C1 segment of cervical spinal cord (tissue), 14 donors: ENCODE measurements around the gene VPS52.
"Not testable (repeated sequence)": the region's sequence is repeated elsewhere in the genome, so short reads cannot be mapped to it uniquely, and the experiment has no call there.

Experiments used
- DNase-seq, 14 donors: peaks; one replicate each; lab custom pipeline; 2025; lab: John Stamatoyannopoulos, UW

The VPS52 gene

GRCh38 chr6:33280539-33280938 is 8.9 kb upstream of the VPS52 start:
- no peak for DNase-seq

DNA sequence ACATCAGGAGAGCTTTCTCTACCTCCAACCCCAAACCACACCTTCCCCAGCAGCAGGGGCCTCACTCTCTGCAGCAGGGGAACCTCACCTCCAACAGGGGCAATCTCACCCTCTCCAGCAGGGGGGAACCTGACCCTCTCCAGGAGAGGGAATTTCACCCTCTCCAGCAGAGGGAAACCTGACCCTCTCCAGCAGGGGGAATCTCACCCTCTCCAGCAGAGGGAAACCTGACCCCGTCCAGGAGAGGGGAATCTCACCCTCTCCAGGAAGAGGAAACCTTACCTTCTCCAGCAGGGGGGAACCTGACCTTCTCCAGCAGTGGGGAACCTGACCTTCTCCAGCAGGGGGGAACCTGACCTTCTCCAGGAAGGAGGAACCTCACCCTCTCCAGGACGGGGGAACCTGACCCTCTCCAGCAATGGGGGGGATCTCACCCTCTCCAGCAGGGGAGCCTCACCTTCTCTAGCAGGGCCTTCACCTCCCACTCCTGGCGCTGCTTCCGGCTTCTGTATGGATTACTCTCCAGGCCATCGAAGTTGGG is 8.4 kb upstream of the VPS52 start:
- no peak for DNase-seq

- DNase-seq = peak in 2 of 14 donors; percentile 21 to 81
These were observed 7.6 kb upstream of the VPS52 start for GRCh38 chr6:33279257-33279695.

DNA sequence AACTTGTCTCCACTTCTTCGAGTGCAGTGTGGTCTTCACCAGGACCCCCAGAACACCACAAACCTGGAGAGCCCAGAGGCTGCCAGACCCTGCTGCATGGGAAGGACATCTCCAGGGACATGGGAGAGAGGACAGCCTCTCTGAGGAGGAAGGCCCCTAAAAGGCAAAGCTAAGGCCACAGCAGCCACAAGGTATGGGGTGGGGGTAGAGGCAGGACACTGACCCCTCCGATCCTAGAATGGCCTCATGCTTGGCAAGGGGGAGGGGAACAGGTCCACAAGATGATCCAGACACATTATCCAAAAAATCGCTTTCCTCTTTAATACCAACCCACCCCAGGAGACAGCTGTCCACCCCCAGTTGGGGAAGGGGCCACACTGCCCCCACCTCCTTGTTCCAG is 7.1 kb upstream of the VPS52 start:
- no peak for DNase-seq

- no peak for DNase-seq
These were observed 6.7 kb upstream of the VPS52 start for GRCh38 chr6:33278392-33278741.

- peak in 1 of 14 donors; percentile 32 for DNase-seq
These were observed 6.2 kb upstream of the VPS52 start for GRCh38 chr6:33277663-33278391.

- DNase-seq = peak in 12 of 14 donors; percentile 12 to 78 (median 58)
These were observed 5.4 kb upstream of the VPS52 start, which contains the start of gene B3GALT4 for GRCh38 chr6:33276864-33277662. Gene B3GALT4 (plus strand): TSS chr6:33277123. CDS start chr6:33277420, 297 bp downstream.

- DNase-seq = no peak
These were observed 4.8 kb upstream of the VPS52 start for GRCh38 chr6:33276581-33276863.

GRCh38 chr6:33275795-33276580 is 4.3 kb upstream of the VPS52 start:
- DNase-seq = not testable (repeated sequence)

- no peak for DNase-seq
These were observed 2.5 kb upstream of the VPS52 start for GRCh38 chr6:33273924-33274902.

DNA sequence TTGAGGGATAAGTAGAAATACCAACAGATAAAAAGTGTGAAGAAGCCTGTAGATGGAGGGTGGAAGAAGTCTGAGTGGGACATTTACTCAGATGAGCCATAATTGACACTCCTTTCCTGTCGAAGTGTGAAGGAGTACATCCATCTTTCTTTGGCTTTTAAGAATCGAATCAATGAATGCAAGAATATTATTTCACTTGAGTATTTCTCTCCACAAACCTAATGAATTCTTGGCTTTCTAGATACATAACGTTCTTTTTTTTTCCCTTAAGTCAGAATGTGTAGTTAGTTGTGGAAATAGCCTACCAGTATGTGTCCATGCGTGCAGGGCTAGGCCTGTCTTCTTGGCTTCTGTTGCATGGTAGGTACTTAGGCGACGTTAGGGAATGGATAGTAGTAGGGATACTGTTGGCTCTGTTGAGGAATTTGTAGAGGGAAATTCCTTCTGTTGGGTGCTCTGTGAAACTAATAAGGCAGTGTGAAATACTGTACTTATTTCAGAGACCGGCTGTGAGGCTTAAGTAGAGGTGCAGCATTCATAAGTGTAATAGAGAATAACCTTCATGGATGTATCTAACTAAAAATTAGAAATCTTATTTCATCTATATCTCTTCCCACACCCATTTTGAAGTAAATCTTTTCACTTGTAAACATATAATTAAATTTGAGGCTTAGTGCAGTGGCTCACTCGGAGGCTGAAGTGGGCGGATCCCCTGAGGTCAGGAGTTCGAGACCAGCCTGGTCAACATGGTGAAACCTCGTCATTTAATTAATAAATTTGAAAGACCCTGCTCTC is 1.6 kb upstream of the VPS52 start:
- DNase-seq = no peak

- no peak for DNase-seq
These were observed 826 bp upstream of the VPS52 start for GRCh38 chr6:33272275-33273128.

GRCh38 chr6:33271117-33271467 is 584 bp downstream of the VPS52 start:
- peak in 1 of 14 donors; percentile 43 for DNase-seq

GRCh38 chr6:33264015-33264414 is 7.7 kb downstream of the VPS52 start:
- DNase-seq = no peak

DNA sequence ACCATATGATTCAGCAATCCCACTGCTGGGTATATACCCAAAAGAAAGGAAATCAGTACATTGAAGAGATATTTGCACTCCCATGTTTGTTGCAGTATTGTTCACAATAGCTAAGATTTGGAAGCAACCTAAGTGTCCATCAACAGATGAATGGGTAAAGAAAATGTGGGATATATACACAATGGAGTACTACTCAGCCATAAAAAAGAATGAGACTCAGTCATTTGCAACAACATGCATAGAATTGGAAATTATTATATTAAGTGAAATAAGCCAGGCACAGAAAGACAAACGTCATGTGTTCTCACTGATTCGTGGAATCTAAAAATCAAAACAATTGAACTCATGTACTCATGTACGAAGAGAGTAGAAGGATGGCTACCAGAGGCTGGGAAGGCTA is 9.2 kb downstream of the VPS52 start:
- not testable (repeated sequence) for DNase-seq

GRCh38 chr6:33259032-33259431 is 12.6 kb downstream of the VPS52 start:
- DNase-seq = no peak

- DNase-seq = no peak
These were observed 17.1 kb downstream of the VPS52 start for GRCh38 chr6:33254591-33254990.

GRCh38 chr6:33252759-33253158 is 18.9 kb downstream of the VPS52 start:
- DNase-seq = no peak

DNA sequence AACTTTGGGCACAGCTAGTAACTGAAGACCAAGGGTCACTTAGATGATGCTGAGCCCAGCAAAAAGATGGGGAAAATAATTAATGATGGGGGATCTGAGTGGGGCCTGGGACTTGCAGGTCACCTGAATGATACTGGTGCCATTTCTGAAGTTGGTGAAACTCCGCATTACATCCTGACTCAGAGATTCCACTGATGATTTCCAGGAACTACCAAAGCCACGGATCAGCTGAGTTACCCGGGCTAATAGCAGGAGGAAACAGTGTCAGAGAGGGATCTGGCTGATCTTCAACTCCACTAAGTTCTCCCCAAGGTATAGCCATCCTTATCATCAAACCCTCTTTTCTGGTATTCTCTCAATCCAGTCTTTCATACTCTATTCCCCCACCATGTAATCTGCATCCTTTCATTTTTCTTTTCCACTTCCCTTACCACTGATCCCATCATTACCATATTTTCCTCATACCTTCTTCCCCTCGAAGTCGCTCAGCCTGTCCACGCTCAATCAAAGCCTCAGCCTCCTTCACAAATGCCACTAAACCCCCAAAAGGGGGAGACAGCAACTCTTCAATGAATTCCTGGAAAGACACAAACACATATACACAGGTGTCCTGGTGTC is 20.2 kb downstream of the VPS52 start:
- DNase-seq = no peak
